ENCODE measurements around the gene UFD1.

UFD1 gene

GRCh38 chr22:19499236-19499879 is 20.4 kb upstream of the UFD1 start:
- no peak overlapping the region for H3K27ac ChIP-seq
- TF ChIP-seq ZFX (IDR thresholded peaks at IDR 0.05; ENCODE audit: borderline replicate concordance) (no peak), CTCF (IDR thresholded peaks at IDR 0.05) (no peak)

GRCh38 chr22:19498866-19499190 is 19.8 kb upstream of the UFD1 start:
- H3K27ac ChIP-seq, result no peak overlapping the region
- TF ChIP-seq CTCF (IDR thresholded peaks at IDR 0.05) (no peak), ZFX (IDR thresholded peaks at IDR 0.05; ENCODE audit: borderline replicate concordance) (no peak)

- H3K27ac ChIP-seq, result no peak overlapping the region
- TF ChIP-seq CTCF (IDR thresholded peaks at IDR 0.05), result no peak
- TF ChIP-seq ZFX (IDR thresholded peaks at IDR 0.05; ENCODE audit: borderline replicate concordance), result no peak
Observed at GRCh38 chr22:19498154-19498865, 19.3 kb upstream of the UFD1 start.

- no peak overlapping the region for H3K27ac ChIP-seq
- TF ChIP-seq CTCF (IDR thresholded peaks at IDR 0.05), result no peak
- no peak for TF ChIP-seq ZFX (IDR thresholded peaks at IDR 0.05; ENCODE audit: borderline replicate concordance)
Observed at GRCh38 chr22:19497245-19497644, 18.3 kb upstream of the UFD1 start.

GRCh38 chr22:19496324-19496630 is 17.3 kb upstream of the UFD1 start:
- H3K27ac ChIP-seq, result no peak overlapping the region
- TF ChIP-seq CTCF (IDR thresholded peaks at IDR 0.05) (no peak), ZFX (IDR thresholded peaks at IDR 0.05; ENCODE audit: borderline replicate concordance) (no peak)

- TF ChIP-seq ZFX (IDR thresholded peaks at IDR 0.05; ENCODE audit: borderline replicate concordance) (no peak), CTCF (IDR thresholded peaks at IDR 0.05) (no peak)
- H3K27ac ChIP-seq, result no peak overlapping the region
Observed at GRCh38 chr22:19495562-19496323, 16.8 kb upstream of the UFD1 start.

GRCh38 chr22:19494676-19495173 is 15.7 kb upstream of the UFD1 start:
- no peak overlapping the region for H3K27ac ChIP-seq
- TF ChIP-seq CTCF (IDR thresholded peaks at IDR 0.05), result no peak
- no peak for TF ChIP-seq ZFX (IDR thresholded peaks at IDR 0.05; ENCODE audit: borderline replicate concordance)

Data from 22Rv1 (cell line).